Measurements from ENCODE around the gene PRDM1. TPM values are rescaled to one million over a fixed set of nuclear protein-coding genes. Genes with fewer than 3 reads are reported as not detected.
A peak's percentile ranks its signal among the peaks of the same experiment; 100 is the strongest.

Gene PRDM1
- total and polyA plus RNA-seq, 2 donors (not counting 1 experiment from before 2014, with no cell fraction given) = 2.8 to 5.4 TPM

- Histone ChIP-seq H3K79me2 (ENCODE audit: control insufficient read depth, insufficient read depth, low read length) (no peaks in the 10 kb centered on the region), H2AFZ (ENCODE audit: low read length) (no peak overlapping the region), H4K20me1 (ENCODE audit: control insufficient read depth, extremely low read depth, insufficient read depth, low read length) (no peaks in the 10 kb centered on the region), H3K9me3 (ENCODE audit: control insufficient read depth, insufficient read depth, low read depth, low read length) (no peaks in the 10 kb centered on the region), H3K4me1 (ENCODE audit: control insufficient read depth, extremely low read depth, insufficient read depth, low read length) (peaks cover 1% of the 10 kb centered on the region), H3K4me2 (ENCODE audit: extremely low read depth, insufficient read depth, low read length) (no peak overlapping the region), H3K36me3 (ENCODE audit: control insufficient read depth, insufficient read depth, low read length) (no peaks in the 10 kb centered on the region), H3K27ac (ENCODE audit: insufficient read depth, low read length) (no peak overlapping the region), H3K4me3 (replicated peaks in 1 of 4; ENCODE audit: control extremely low read depth in 1 of 4, insufficient read depth in 1 of 4, low read depth in 3 of 4, low read length in 4 of 4) (no peak overlapping the region), H3K9ac (ENCODE audit: insufficient read depth, low read length) (no peak overlapping the region), H3K27me3 (ENCODE audit: control insufficient read depth, insufficient read depth, low read length) (no peaks in the 10 kb centered on the region)
- peak in 1 of 2 donors; percentile 91 for DNase-seq (ENCODE audit: low read depth in 2 of 2)
- TF ChIP-seq, protein P1, sequence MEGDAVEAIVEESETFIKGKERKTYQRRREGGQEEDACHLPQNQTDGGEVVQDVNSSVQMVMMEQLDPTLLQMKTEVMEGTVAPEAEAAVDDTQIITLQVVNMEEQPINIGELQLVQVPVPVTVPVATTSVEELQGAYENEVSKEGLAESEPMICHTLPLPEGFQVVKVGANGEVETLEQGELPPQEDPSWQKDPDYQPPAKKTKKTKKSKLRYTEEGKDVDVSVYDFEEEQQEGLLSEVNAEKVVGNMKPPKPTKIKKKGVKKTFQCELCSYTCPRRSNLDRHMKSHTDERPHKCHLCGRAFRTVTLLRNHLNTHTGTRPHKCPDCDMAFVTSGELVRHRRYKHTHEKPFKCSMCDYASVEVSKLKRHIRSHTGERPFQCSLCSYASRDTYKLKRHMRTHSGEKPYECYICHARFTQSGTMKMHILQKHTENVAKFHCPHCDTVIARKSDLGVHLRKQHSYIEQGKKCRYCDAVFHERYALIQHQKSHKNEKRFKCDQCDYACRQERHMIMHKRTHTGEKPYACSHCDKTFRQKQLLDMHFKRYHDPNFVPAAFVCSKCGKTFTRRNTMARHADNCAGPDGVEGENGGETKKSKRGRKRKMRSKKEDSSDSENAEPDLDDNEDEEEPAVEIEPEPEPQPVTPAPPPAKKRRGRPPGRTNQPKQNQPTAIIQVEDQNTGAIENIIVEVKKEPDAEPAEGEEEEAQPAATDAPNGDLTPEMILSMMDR (conservative IDR thresholded peaks at IDR 0.05 in 1 of 2, IDR thresholded peaks at IDR 0.05 in 1 of 2; ENCODE audit: low read depth in 1 of 2, low read length in 2 of 2) = no peak
- no peak for TF ChIP-seq EZH2 (IDR thresholded peaks at IDR 0.05; ENCODE audit: low read length, missing control alignments)
Observed at GRCh38 chr6:106141441-106142237, 55.5 kb downstream of the PRDM1 start.

DNA sequence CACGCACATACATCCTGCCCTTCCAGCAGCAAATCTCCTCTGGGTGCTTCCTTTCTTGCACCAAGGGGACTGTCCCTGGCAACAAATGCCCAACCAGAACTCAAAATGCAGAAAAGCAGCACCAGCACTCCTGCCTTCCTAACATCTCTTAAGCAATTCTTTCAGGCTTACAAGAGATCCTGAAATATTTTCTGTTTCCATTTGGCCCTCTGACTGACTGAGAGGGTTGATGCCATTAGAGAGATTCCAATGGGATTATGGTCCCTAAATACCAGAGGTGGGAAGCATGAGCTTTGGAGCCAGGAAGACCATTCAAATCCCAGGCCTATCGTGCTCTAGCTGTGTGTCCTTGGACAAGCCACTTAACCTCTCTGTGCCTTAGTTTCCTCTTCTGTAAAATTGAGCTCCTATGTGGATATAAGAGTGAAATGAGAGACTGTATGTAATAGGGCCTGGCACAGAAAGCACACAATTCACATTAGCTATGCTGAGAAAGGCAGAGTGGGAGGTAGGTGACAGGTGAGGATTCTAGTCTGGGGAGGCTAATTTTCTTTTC is 56.8 kb downstream of the PRDM1 start:
- H2AFZ ChIP-seq (ENCODE audit: low read length) = no peak overlapping the region
- H3K4me3 ChIP-seq (replicated peaks in 1 of 4; ENCODE audit: control extremely low read depth in 1 of 4, insufficient read depth in 1 of 4, low read depth in 3 of 4, low read length in 4 of 4) = no peak overlapping the region
- H3K27ac ChIP-seq (ENCODE audit: insufficient read depth, low read length) = no peak overlapping the region
- no peaks in the 10 kb centered on the region for H3K9me3 ChIP-seq (ENCODE audit: control insufficient read depth, insufficient read depth, low read depth, low read length)
- no peaks in the 10 kb centered on the region for H4K20me1 ChIP-seq (ENCODE audit: control insufficient read depth, extremely low read depth, insufficient read depth, low read length)
- peaks cover 2% of the 10 kb centered on the region for H3K4me1 ChIP-seq (ENCODE audit: control insufficient read depth, extremely low read depth, insufficient read depth, low read length)
- no peak overlapping the region for H3K4me2 ChIP-seq (ENCODE audit: extremely low read depth, insufficient read depth, low read length)
- H3K79me2 ChIP-seq (ENCODE audit: control insufficient read depth, insufficient read depth, low read length) = no peaks in the 10 kb centered on the region
- DNase-seq (ENCODE audit: low read depth in 2 of 2) = no peak
- TF ChIP-seq, protein P1 (conservative IDR thresholded peaks at IDR 0.05 in 1 of 2, IDR thresholded peaks at IDR 0.05 in 1 of 2; ENCODE audit: low read depth in 1 of 2, low read length in 2 of 2) = no peak
- no peak for TF ChIP-seq EZH2 (IDR thresholded peaks at IDR 0.05; ENCODE audit: low read length, missing control alignments)
- no peaks in the 10 kb centered on the region for H3K36me3 ChIP-seq (ENCODE audit: control insufficient read depth, insufficient read depth, low read length)
- no peaks in the 10 kb centered on the region for H3K27me3 ChIP-seq (ENCODE audit: control insufficient read depth, insufficient read depth, low read length)
- no peak overlapping the region for H3K9ac ChIP-seq (ENCODE audit: insufficient read depth, low read length)

DNA sequence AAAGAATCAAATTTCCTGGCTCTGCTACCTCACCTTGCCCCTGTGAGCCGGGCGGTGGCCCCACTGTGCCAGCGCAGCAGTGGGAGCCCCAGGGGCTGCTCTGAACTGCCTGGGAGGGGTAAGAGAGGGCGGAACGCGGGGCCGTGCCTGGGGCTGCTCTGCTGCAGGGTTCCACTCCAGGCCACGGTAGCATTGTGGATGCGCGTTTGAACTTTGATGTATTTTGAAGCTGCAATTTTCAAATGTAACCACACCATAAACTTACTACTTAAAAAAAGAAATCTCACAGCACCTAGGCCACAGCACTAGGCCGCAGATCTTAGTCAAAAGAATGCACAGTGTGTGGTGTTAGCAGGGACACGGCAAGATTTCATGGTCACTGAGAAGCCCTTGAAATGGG is 57.5 kb downstream of the PRDM1 start:
- Histone ChIP-seq H3K27me3 (ENCODE audit: control insufficient read depth, insufficient read depth, low read length) (no peaks in the 10 kb centered on the region), H3K4me3 (replicated peaks in 1 of 4; ENCODE audit: control extremely low read depth in 1 of 4, insufficient read depth in 1 of 4, low read depth in 3 of 4, low read length in 4 of 4) (no peak overlapping the region), H3K9ac (ENCODE audit: insufficient read depth, low read length) (no peak overlapping the region), H3K36me3 (ENCODE audit: control insufficient read depth, insufficient read depth, low read length) (no peaks in the 10 kb centered on the region), H3K27ac (ENCODE audit: insufficient read depth, low read length) (no peak overlapping the region), H3K9me3 (ENCODE audit: control insufficient read depth, insufficient read depth, low read depth, low read length) (no peaks in the 10 kb centered on the region), H2AFZ (ENCODE audit: low read length) (no peak overlapping the region), H3K4me1 (ENCODE audit: control insufficient read depth, extremely low read depth, insufficient read depth, low read length) (peaks cover 2% of the 10 kb centered on the region), H3K79me2 (ENCODE audit: control insufficient read depth, insufficient read depth, low read length) (no peaks in the 10 kb centered on the region), H4K20me1 (ENCODE audit: control insufficient read depth, extremely low read depth, insufficient read depth, low read length) (no peaks in the 10 kb centered on the region), H3K4me2 (ENCODE audit: extremely low read depth, insufficient read depth, low read length) (no peak overlapping the region)
- DNase-seq (ENCODE audit: low read depth in 2 of 2) = no peak
- TF ChIP-seq EZH2 (IDR thresholded peaks at IDR 0.05; ENCODE audit: low read length, missing control alignments) = no peak
- TF ChIP-seq, protein P1 (conservative IDR thresholded peaks at IDR 0.05 in 1 of 2, IDR thresholded peaks at IDR 0.05 in 1 of 2; ENCODE audit: low read depth in 1 of 2, low read length in 2 of 2) = no peak
